ENCODE data around the gene CHCHD1. TPM values are rescaled to one million over a fixed set of nuclear protein-coding genes. Genes with fewer than 3 reads are reported as not detected.
A peak's percentile ranks its signal among the peaks of the same experiment; 100 is the strongest.

Gene CHCHD1
- total and polyA plus RNA-seq, 4 donors = 13.2 to 58.9 (median 21.9) TPM

DNA sequence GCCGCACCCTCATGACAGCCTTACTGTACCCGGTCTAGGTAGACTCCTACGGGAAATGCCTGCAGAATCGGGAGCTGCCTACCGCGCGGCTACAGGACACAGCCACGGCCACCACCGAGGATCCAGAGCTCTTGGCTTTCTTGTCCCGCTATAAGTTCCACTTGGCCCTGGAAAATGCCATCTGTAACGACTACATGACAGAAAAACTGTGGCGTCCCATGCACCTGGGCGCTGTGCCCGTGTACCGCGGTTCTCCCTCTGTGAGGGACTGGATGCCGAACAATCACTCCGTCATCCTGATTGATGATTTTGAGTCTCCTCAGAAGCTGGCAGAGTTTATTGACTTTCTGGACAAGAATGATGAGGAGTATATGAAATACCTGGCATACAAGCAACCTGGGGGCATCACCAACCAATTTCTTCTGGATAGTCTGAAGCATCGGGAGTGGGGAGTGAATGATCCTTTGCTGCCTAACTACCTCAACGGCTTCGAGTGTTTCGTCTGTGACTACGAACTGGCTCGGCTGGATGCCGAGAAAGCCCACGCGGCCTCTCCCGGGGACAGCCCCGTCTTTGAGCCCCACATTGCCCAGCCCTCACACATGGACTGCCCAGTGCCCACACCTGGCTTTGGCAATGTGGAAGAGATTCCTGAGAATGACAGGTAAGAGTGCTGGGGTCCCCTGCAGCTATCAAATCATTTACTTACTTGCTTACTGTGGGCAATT is 8.5 kb upstream of the CHCHD1 start:
- Histone ChIP-seq H3K9me3 (ENCODE audit: control insufficient read depth, low read length) (no peaks in the 10 kb centered on the region), H3K27me3 (ENCODE audit: control insufficient read depth in 1 of 2, insufficient read depth in 2 of 2, low read length in 1 of 2) (no peaks in the 10 kb centered on the region), H3K4me1 (ENCODE audit: control insufficient read depth in 1 of 2, insufficient read depth in 2 of 2, low read length in 2 of 2) (peaks cover 0 to 2% of the 10 kb centered on the region in 2 donors), H3K4me3 (ENCODE audit: low read length in 2 of 2) (peak overlapping the region; percentile 61 to 72), H3K27ac (ENCODE audit: low read depth in 1 of 2, low read length in 2 of 2) (peak overlapping the region; percentile 17 to 88), H3K36me3 (ENCODE audit: control insufficient read depth in 1 of 2, insufficient read depth in 2 of 2, low read length in 1 of 2) (peaks cover 0 to 7% of the 10 kb centered on the region in 2 donors)
- ATAC-seq (ENCODE audit: low FRiP score) = no peak
- DNase-seq = no peak
- WGBS, 2 donors = 1% methylated on average over 28 to 29 of the region's 29 CpGs
- intact Hi-C loops (cut with DNase I) = loop anchor here in 1 of 2 donors (5.0 kb wide), 2 partner anchors 41 to 99 kb away; partner anchors contain the start of gene CAMK2G

- intact Hi-C loops (cut with DNase I) = loop anchor here in 1 of 2 donors (5.0 kb wide), 2 partner anchors 42 to 98 kb away; partner anchors contain the start of gene CAMK2G
- ATAC-seq (ENCODE audit: low FRiP score) = no peak
- no peak for DNase-seq
- peaks cover 0 to 7% of the 10 kb centered on the region in 2 donors for H3K36me3 ChIP-seq (ENCODE audit: control insufficient read depth in 1 of 2, insufficient read depth in 2 of 2, low read length in 1 of 2)
- H3K4me1 ChIP-seq (ENCODE audit: control insufficient read depth in 1 of 2, insufficient read depth in 2 of 2, low read length in 2 of 2) = peaks cover 0 to 2% of the 10 kb centered on the region in 2 donors
- H3K27ac ChIP-seq (ENCODE audit: low read depth in 1 of 2, low read length in 2 of 2) = peak overlapping the region in 1 of 2 donors; percentile 58
- WGBS, 2 donors = 20 to 28% methylated on average over 5 of the region's 5 CpGs
- peak overlapping the region in 1 of 2 donors; percentile 2 for H3K4me3 ChIP-seq (ENCODE audit: low read length in 2 of 2)
- no peaks in the 10 kb centered on the region for H3K27me3 ChIP-seq (ENCODE audit: control insufficient read depth in 1 of 2, insufficient read depth in 2 of 2, low read length in 1 of 2)
- H3K9me3 ChIP-seq (ENCODE audit: control insufficient read depth, low read length) = no peaks in the 10 kb centered on the region
Measured at GRCh38 chr10:73774637-73775036, 7.2 kb upstream of the CHCHD1 start.

- peaks cover 0 to 1% of the 10 kb centered on the region in 2 donors for H3K36me3 ChIP-seq (ENCODE audit: control insufficient read depth in 1 of 2, insufficient read depth in 2 of 2, low read length in 1 of 2)
- no peaks in the 10 kb centered on the region for H3K27me3 ChIP-seq (ENCODE audit: control insufficient read depth in 1 of 2, insufficient read depth in 2 of 2, low read length in 1 of 2)
- H3K9me3 ChIP-seq (ENCODE audit: control insufficient read depth, low read length) = no peaks in the 10 kb centered on the region
- intact Hi-C loops (cut with DNase I) = no loop called here
- peaks cover 2 to 4% of the 10 kb centered on the region in 2 donors for H3K4me1 ChIP-seq (ENCODE audit: control insufficient read depth in 1 of 2, insufficient read depth in 2 of 2, low read length in 2 of 2)
- no peak overlapping the region for H3K4me3 ChIP-seq (ENCODE audit: low read length in 2 of 2)
- ATAC-seq (ENCODE audit: low FRiP score) (no peak), DNase-seq (peak in 1 of 2 donors; percentile 20)
- H3K27ac ChIP-seq (ENCODE audit: low read depth in 1 of 2, low read length in 2 of 2) = no peak overlapping the region
- WGBS, 2 donors = 83 to 85% methylated on average over 5 of the region's 5 CpGs
Measured at GRCh38 chr10:73779018-73779417, 2.8 kb upstream of the CHCHD1 start.

GRCh38 chr10:73779539-73780197 is 2.2 kb upstream of the CHCHD1 start:
- no peak overlapping the region for H3K27ac ChIP-seq (ENCODE audit: low read depth in 1 of 2, low read length in 2 of 2)
- peak in 1 of 2 donors; percentile 2 for DNase-seq
- H3K4me1 ChIP-seq (ENCODE audit: control insufficient read depth in 1 of 2, insufficient read depth in 2 of 2, low read length in 2 of 2) = peaks cover 0 to 4% of the 10 kb centered on the region in 2 donors
- ATAC-seq (ENCODE audit: low FRiP score) = no peak
- intact Hi-C loops (cut with DNase I) = no loop called here
- no peak overlapping the region for H3K4me3 ChIP-seq (ENCODE audit: low read length in 2 of 2)
- no peaks in the 10 kb centered on the region for H3K9me3 ChIP-seq (ENCODE audit: control insufficient read depth, low read length)
- H3K36me3 ChIP-seq (ENCODE audit: control insufficient read depth in 1 of 2, insufficient read depth in 2 of 2, low read length in 1 of 2) = peaks cover 0 to 1% of the 10 kb centered on the region in 2 donors
- WGBS, 2 donors = 66 to 67% methylated on average over 3 of the region's 3 CpGs
- H3K27me3 ChIP-seq (ENCODE audit: control insufficient read depth in 1 of 2, insufficient read depth in 2 of 2, low read length in 1 of 2) = no peaks in the 10 kb centered on the region

GRCh38 chr10:73780301-73780700 is 1.5 kb upstream of the CHCHD1 start:
- Histone ChIP-seq H3K36me3 (ENCODE audit: control insufficient read depth in 1 of 2, insufficient read depth in 2 of 2, low read length in 1 of 2) (peaks cover 0 to 1% of the 10 kb centered on the region in 2 donors), H3K27me3 (ENCODE audit: control insufficient read depth in 1 of 2, insufficient read depth in 2 of 2, low read length in 1 of 2) (no peaks in the 10 kb centered on the region), H3K9me3 (ENCODE audit: control insufficient read depth, low read length) (no peaks in the 10 kb centered on the region), H3K4me1 (ENCODE audit: control insufficient read depth in 1 of 2, insufficient read depth in 2 of 2, low read length in 2 of 2) (peaks cover 0 to 4% of the 10 kb centered on the region in 2 donors), H3K27ac (ENCODE audit: low read depth in 1 of 2, low read length in 2 of 2) (no peak overlapping the region), H3K4me3 (ENCODE audit: low read length in 2 of 2) (no peak overlapping the region)
- WGBS, 2 donors = 72 to 74% methylated on average over 5 of the region's 5 CpGs
- peak in 1 of 2 donors; percentile 37 for DNase-seq
- ATAC-seq (ENCODE audit: low FRiP score) = no peak
- intact Hi-C loops (cut with DNase I) = no loop called here

DNA sequence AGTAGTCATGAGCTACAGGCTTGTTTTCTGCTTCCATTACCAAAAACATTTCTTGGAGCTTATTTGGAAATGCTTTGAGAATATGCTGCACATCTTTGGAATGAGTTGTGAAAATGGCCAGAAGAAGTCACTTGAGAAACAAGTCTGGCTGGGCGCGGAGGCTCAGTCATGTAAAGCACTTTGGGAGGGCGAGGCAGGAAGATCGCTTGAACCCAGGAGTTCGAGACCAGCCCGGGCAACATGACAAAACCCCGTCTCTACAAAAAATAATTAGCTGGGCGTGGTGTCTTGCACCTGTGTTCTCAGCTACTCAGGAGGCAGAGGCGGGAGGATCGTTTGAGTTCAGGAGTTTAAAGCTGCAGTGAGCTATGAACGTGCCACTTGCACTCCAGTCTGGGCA is 882 bp upstream of the CHCHD1 start:
- WGBS, 2 donors = 22 to 27% methylated on average over 11 of the region's 11 CpGs
- H3K4me3 ChIP-seq (ENCODE audit: low read length in 2 of 2) = peak overlapping the region; percentile 12 to 45
- H3K36me3 ChIP-seq (ENCODE audit: control insufficient read depth in 1 of 2, insufficient read depth in 2 of 2, low read length in 1 of 2) = peaks cover 0 to 1% of the 10 kb centered on the region in 2 donors
- DNase-seq = peak in 1 of 2 donors; percentile 42
- no peak overlapping the region for H3K27ac ChIP-seq (ENCODE audit: low read depth in 1 of 2, low read length in 2 of 2)
- intact Hi-C loops (cut with DNase I) = no loop called here
- no peaks in the 10 kb centered on the region for H3K9me3 ChIP-seq (ENCODE audit: control insufficient read depth, low read length)
- no peak for ATAC-seq (ENCODE audit: low FRiP score)
- H3K4me1 ChIP-seq (ENCODE audit: control insufficient read depth in 1 of 2, insufficient read depth in 2 of 2, low read length in 2 of 2) = peaks cover 0 to 4% of the 10 kb centered on the region in 2 donors
- no peaks in the 10 kb centered on the region for H3K27me3 ChIP-seq (ENCODE audit: control insufficient read depth in 1 of 2, insufficient read depth in 2 of 2, low read length in 1 of 2)

DNA sequence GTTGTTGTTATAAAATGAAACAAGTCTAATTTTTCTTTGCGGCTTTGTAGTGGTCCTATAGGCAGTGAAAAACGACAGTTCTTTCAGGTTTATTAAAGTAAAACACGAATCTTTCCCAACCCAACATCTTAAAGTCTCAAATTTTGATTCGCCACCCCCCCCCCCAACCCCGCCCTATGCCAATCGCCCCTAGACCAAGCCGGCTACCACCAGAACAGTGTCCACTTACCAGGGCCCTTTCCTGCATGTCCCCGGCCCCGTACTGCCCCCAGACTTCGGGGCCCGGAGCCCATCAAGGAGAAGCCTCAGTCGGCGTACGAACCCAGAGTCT is 335 bp upstream of the CHCHD1 start:
- intact Hi-C loops (cut with DNase I) = no loop called here
- H3K9me3 ChIP-seq (ENCODE audit: control insufficient read depth, low read length) = no peaks in the 10 kb centered on the region
- H3K27ac ChIP-seq (ENCODE audit: low read depth in 1 of 2, low read length in 2 of 2) = peak overlapping the region in 1 of 2 donors; percentile 72
- ATAC-seq (ENCODE audit: low FRiP score) (no peak), DNase-seq (no peak)
- 0 to 1% methylated on average over 14 of the region's 14 CpGs for WGBS, 2 donors
- H3K4me3 ChIP-seq (ENCODE audit: low read length in 2 of 2) = peak overlapping the region; percentile 12 to 45
- no peaks in the 10 kb centered on the region for H3K36me3 ChIP-seq (ENCODE audit: control insufficient read depth in 1 of 2, insufficient read depth in 2 of 2, low read length in 1 of 2)
- H3K27me3 ChIP-seq (ENCODE audit: control insufficient read depth in 1 of 2, insufficient read depth in 2 of 2, low read length in 1 of 2) = no peaks in the 10 kb centered on the region
- H3K4me1 ChIP-seq (ENCODE audit: control insufficient read depth in 1 of 2, insufficient read depth in 2 of 2, low read length in 2 of 2) = peaks cover 0 to 4% of the 10 kb centered on the region in 2 donors

DNA sequence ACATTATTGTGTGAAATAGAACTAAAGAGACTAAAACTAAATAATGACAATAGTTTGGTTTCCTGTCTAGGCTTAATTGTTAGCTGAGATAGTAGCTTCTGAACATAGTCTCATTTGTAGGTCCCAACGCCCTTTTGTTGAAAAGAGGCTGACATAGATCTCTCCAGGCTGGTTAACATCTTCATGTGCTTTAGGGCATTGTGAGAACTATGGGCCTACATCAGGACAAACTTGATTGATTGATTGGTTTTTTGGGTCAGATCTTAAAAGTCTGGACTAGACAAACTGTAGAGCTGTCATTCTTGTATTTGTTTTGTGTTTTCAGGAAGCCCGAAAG is 869 bp downstream of the CHCHD1 start:
- H3K4me3 ChIP-seq (ENCODE audit: low read length in 2 of 2) = peak overlapping the region in 1 of 2 donors; percentile 14
- no peak overlapping the region for H3K27ac ChIP-seq (ENCODE audit: low read depth in 1 of 2, low read length in 2 of 2)
- no peaks in the 10 kb centered on the region for H3K36me3 ChIP-seq (ENCODE audit: control insufficient read depth in 1 of 2, insufficient read depth in 2 of 2, low read length in 1 of 2)
- no peak for ATAC-seq (ENCODE audit: low FRiP score)
- WGBS, 2 donors = 52 to 53% methylated on average over 2 of the region's 2 CpGs
- H3K4me1 ChIP-seq (ENCODE audit: control insufficient read depth in 1 of 2, insufficient read depth in 2 of 2, low read length in 2 of 2) = peaks cover 0 to 4% of the 10 kb centered on the region in 2 donors
- no peaks in the 10 kb centered on the region for H3K27me3 ChIP-seq (ENCODE audit: control insufficient read depth in 1 of 2, insufficient read depth in 2 of 2, low read length in 1 of 2)
- intact Hi-C loops (cut with DNase I) = no loop called here
- no peaks in the 10 kb centered on the region for H3K9me3 ChIP-seq (ENCODE audit: control insufficient read depth, low read length)
- no peak for DNase-seq
